GM23248 (cell line): ENCODE data around the gene KCTD10. TPM values are rescaled to one million over a fixed set of nuclear protein-coding genes. Genes with fewer than 3 reads are reported as not detected.

Source experiments
- DNase-seq: peaks from one replicate; pipeline ENCODE4 v3.0.0-alpha.2; 2015
- H2AFZ ChIP-seq: fragments of 200-600 bp; sonication (generic); 2 replicates; pipeline ENCODE4 v1.6.1; 2016; ENCODE audit warnings: antibody characterized with exemption
- H3F3A ChIP-seq: fragments of 200-600 bp; sonication (generic); 2 replicates; pipeline ENCODE4 v1.6.1; 2016; ENCODE audit warnings: mild to moderate bottlenecking, antibody characterized with exemption, mixed run types; ENCODE audit not compliant: insufficient read depth
- H3K27ac ChIP-seq: fragments of 200-600 bp; sonication (generic); 2 replicates; pipeline ENCODE4 v1.5.1; 2016; ENCODE audit warnings: mild to moderate bottlenecking
- H3K27me3 ChIP-seq: fragments of 200-600 bp; sonication (generic); replicated peaks from 2 replicates; pipeline ENCODE4 v1.6.1; 2016; ENCODE audit warnings: mild to moderate bottlenecking; ENCODE audit not compliant: insufficient read depth
- H3K36me3 ChIP-seq: fragments of 200-600 bp; sonication (generic); 2 replicates; pipeline ENCODE4 v1.6.1; 2016; ENCODE audit warnings: low read depth, mild to moderate bottlenecking
- H3K4me1 ChIP-seq: fragments of 200-600 bp; sonication (generic); 2 replicates; pipeline ENCODE4 v1.6.1; 2016; ENCODE audit warnings: mild to moderate bottlenecking; ENCODE audit not compliant: insufficient read depth
- H3K4me2 ChIP-seq: fragments of 200-600 bp; sonication (generic); one replicate; pipeline ENCODE4 v1.6.1; 2016; ENCODE audit warnings: mild to moderate bottlenecking; ENCODE audit not compliant: unreplicated experiment
- H3K4me3 ChIP-seq: fragments of 200-600 bp; sonication (generic); 2 replicates; pipeline ENCODE4 v1.5.1; 2016; ENCODE audit warnings: mild to moderate bottlenecking
- H3K79me2 ChIP-seq: fragments of 200-600 bp; sonication (generic); 2 replicates; pipeline ENCODE4 v1.6.1; 2016; ENCODE audit warnings: mild to moderate bottlenecking; ENCODE audit not compliant: insufficient read depth
- H3K9ac ChIP-seq: fragments of 200-600 bp; sonication (generic); 2 replicates; pipeline ENCODE4 v1.6.1; 2016; ENCODE audit warnings: mild to moderate bottlenecking
- H3K9me2 ChIP-seq: fragments of 200-600 bp; sonication (generic); 2 replicates; pipeline ENCODE4 v1.6.1; 2016; ENCODE audit warnings: mixed run types, mild to moderate bottlenecking, moderate library complexity; ENCODE audit not compliant: insufficient read depth
- H3K9me3 ChIP-seq: fragments of 200-600 bp; sonication (generic); one replicate; pipeline ENCODE4 v1.6.1; 2017; ENCODE audit warnings: low read depth
- H4K20me1 ChIP-seq: fragments of 200-600 bp; sonication (generic); 2 replicates; pipeline ENCODE4 v1.6.0; 2016; ENCODE audit not compliant: insufficient read depth
- EZH2 ChIP-seq: fragments of 200-600 bp; sonication (generic); IDR thresholded peaks from 2 replicates; pipeline ENCODE4 v1.6.1; 2018; ENCODE audit warnings: antibody characterized with exemption, mild to moderate bottlenecking; ENCODE audit not compliant: insufficient read depth, poor library complexity, severe bottlenecking
- EZH2phosphoT487 ChIP-seq: fragments of 200-600 bp; sonication (generic); IDR thresholded peaks from 2 replicates; pipeline ENCODE4 v1.6.1; 2018; ENCODE audit warnings: antibody characterized with exemption, moderate library complexity, mild to moderate bottlenecking, low read depth; ENCODE audit not compliant: insufficient read depth
- WGBS, 2 experiments: methylation state at CpG; one replicate each; pipeline ENCODE4 v1.1.6; 2015 to 2017; ENCODE audit warnings: low lambda C conversion rate in 2 of 2, low coverage in 1 of 2; ENCODE audit errors: missing lambda C conversion rate in 2 of 2; 5-methylcytosine and 5-hydroxymethylcytosine counted together
- in situ Hi-C: fragments of 300-500 bp; cut with MboI; formaldehyde crosslinking; loops from 2 replicates; pipeline ENCODE4 v1.15.0; 2020
- polyA plus RNA-seq: library from polyadenylated mRNA; unstranded; fragments of >200 nt; fragmentation: Nextera tagmentation; extraction: Ambion mirVana; gene quantifications from 2 replicates; pipeline ENCODE4 v1.2.1, GENCODE V29; 2016
- total RNA-seq: library from RNA; depleted of rRNA; stranded (reverse); fragments of >200 nt; shearing (Covaris generic); gene quantifications from 2 replicates; pipeline ENCODE4 v1.2.3, GENCODE V29; 2014

Gene KCTD10
- total and polyA plus RNA-seq, 2 experiments from 2014 or later: 81.1 to 117 TPM

GRCh38 chr12:109448272-109448671 lies 28.8 kb downstream of the KCTD10 start:
- peak overlapping the region; percentile 1 for H3K4me2 ChIP-seq
- H3K27me3 ChIP-seq: no peaks in the 10 kb centered on the region
- H3K36me3 ChIP-seq: peaks cover 61% of the 10 kb centered on the region
- no peaks in the 10 kb centered on the region for H3K9me2 ChIP-seq
- peaks cover 90% of the 10 kb centered on the region for H3K79me2 ChIP-seq
- in situ Hi-C loops: no loop called here
- H4K20me1 ChIP-seq: no peaks in the 10 kb centered on the region; the same call in 1 of the 2 replicates
- no peak overlapping the region; the same call in 1 of the 2 replicates for H3K27ac ChIP-seq
- H3K4me1 ChIP-seq: peaks cover 27% of the 10 kb centered on the region
- DNase-seq: no peak
- no peak overlapping the region for H3K9ac ChIP-seq
- TF ChIP-seq EZH2 (no peak), EZH2phosphoT487 (no peak)
- peaks cover 38% of the 10 kb centered on the region for H3F3A ChIP-seq
- H3K4me3 ChIP-seq: no peak overlapping the region
- H3K9me3 ChIP-seq: no peaks in the 10 kb centered on the region
- WGBS, 2 experiments: 54 to 56% methylated on average over 5 of the region's 5 CpGs
- H2AFZ ChIP-seq: no peak overlapping the region

GRCh38 chr12:109447482-109447881 lies 29.6 kb downstream of the KCTD10 start:
- 74 to 86% methylated on average over 9 of the region's 9 CpGs for WGBS, 2 experiments
- Histone ChIP-seq H3K4me2 (no peak overlapping the region), H3K4me1 (peaks cover 27% of the 10 kb centered on the region), H2AFZ (no peak overlapping the region), H3F3A (peaks cover 39% of the 10 kb centered on the region), H3K36me3 (peaks cover 53% of the 10 kb centered on the region), H3K79me2 (peaks cover 86% of the 10 kb centered on the region), H3K9me3 (no peaks in the 10 kb centered on the region), H4K20me1 (no peaks in the 10 kb centered on the region; the same call in 1 of the 2 replicates), H3K27ac (no peak overlapping the region), H3K4me3 (no peak overlapping the region), H3K9me2 (no peaks in the 10 kb centered on the region), H3K9ac (no peak overlapping the region), H3K27me3 (no peaks in the 10 kb centered on the region)
- no peak for DNase-seq
- TF ChIP-seq EZH2phosphoT487: no peak
- TF ChIP-seq EZH2: no peak
- in situ Hi-C loops: no loop called here

- no peaks in the 10 kb centered on the region for H3K9me3 ChIP-seq
- no peak for TF ChIP-seq EZH2phosphoT487
- TF ChIP-seq EZH2: no peak
- no peaks in the 10 kb centered on the region for H3K9me2 ChIP-seq
- in situ Hi-C loops: no loop called here
- H3K27me3 ChIP-seq: no peaks in the 10 kb centered on the region
- H2AFZ ChIP-seq: no peak overlapping the region
- peaks cover 85% of the 10 kb centered on the region for H3K79me2 ChIP-seq
- DNase-seq: no peak
- H3K4me3 ChIP-seq: no peak overlapping the region
- H3K4me1 ChIP-seq: peaks cover 27% of the 10 kb centered on the region
- no peak overlapping the region for H3K4me2 ChIP-seq
- WGBS, 2 experiments: 87 to 90% methylated on average over 8 of the region's 8 CpGs
- H3F3A ChIP-seq: peaks cover 39% of the 10 kb centered on the region
- H4K20me1 ChIP-seq: no peaks in the 10 kb centered on the region; the same call in 1 of the 2 replicates
- H3K27ac ChIP-seq: no peak overlapping the region
- H3K9ac ChIP-seq: no peak overlapping the region
- H3K36me3 ChIP-seq: peaks cover 47% of the 10 kb centered on the region
Observed at GRCh38 chr12:109446869-109447268, 30.2 kb downstream of the KCTD10 start.

GRCh38 chr12:109445191-109445609 lies 31.9 kb downstream of the KCTD10 start:
- Histone ChIP-seq H3K9me3 (no peaks in the 10 kb centered on the region), H4K20me1 (no peaks in the 10 kb centered on the region; the same call in 1 of the 2 replicates), H3F3A (peaks cover 39% of the 10 kb centered on the region), H3K4me3 (no peak overlapping the region), H3K79me2 (peaks cover 68% of the 10 kb centered on the region), H3K4me1 (peaks cover 35% of the 10 kb centered on the region), H3K9ac (peak overlapping the region; percentile 54), H3K27ac (peak overlapping the region; percentile 74), H3K9me2 (no peaks in the 10 kb centered on the region), H3K36me3 (peaks cover 34% of the 10 kb centered on the region), H3K27me3 (no peaks in the 10 kb centered on the region), H3K4me2 (peak overlapping the region; percentile 26), H2AFZ (no peak overlapping the region)
- TF ChIP-seq EZH2 (no peak), EZH2phosphoT487 (no peak)
- DNase-seq: peak; percentile 80
- WGBS, 2 experiments: 57 to 58% methylated on average over 2 of the region's 2 CpGs
- in situ Hi-C loops: no loop called here
